Right cardiac atrium (tissue), 5 donors: ENCODE results near the gene TAF10. TPM values are rescaled to one million over a fixed set of nuclear protein-coding genes. Genes with fewer than 3 reads are reported as not detected.

Source experiments
- ATAC-seq, 2 donors: fragments of 200-7000 bp; cut with Tn5 transposase; one replicate each; pipeline versions ENCODE4 v1.8.0 to v1.9.1; 2020; ENCODE audit warnings: moderate library complexity in 2 of 2, mild to moderate bottlenecking in 1 of 2
- DNase-seq, 3 donors: peaks; one replicate each; pipeline ENCODE4 v3.0.0-alpha.2; 2020
- H3K27ac ChIP-seq: one replicate; pipeline ENCODE4 v1.5.1; 2013; ENCODE audit warnings: mild to moderate bottlenecking, low read length, control low read depth, moderate library complexity
- H3K27me3 ChIP-seq: one replicate; pipeline ENCODE4 v1.6.1; 2013; ENCODE audit not compliant: control insufficient read depth, insufficient read depth
- H3K4me1 ChIP-seq: one replicate; pipeline ENCODE4 v1.6.1; 2013; ENCODE audit warnings: low read length; ENCODE audit not compliant: control insufficient read depth, insufficient read depth
- H3K4me3 ChIP-seq: one replicate; pipeline ENCODE4 v1.5.1; 2013; ENCODE audit warnings: low read length, control low read depth
- H3K9me3 ChIP-seq: one replicate; pipeline ENCODE4 v1.6.1; 2013; ENCODE audit warnings: low read length; ENCODE audit not compliant: control insufficient read depth
- WGBS: extraction: QIAGEN DNeasy Blood & Tissue Kit; methylation state at CpG from one replicate; pipeline ENCODE4 v1.1.7; 2013; 5-methylcytosine and 5-hydroxymethylcytosine counted together
- intact Hi-C, 4 donors: fragments of 100-400 bp; cut with DNase I; formaldehyde crosslinking; loops; one replicate each; pipeline versions ENCODE4 v1.11.0 to v1.14.0; 2022 to 2023
- polyA plus RNA-seq: library from polyadenylated mRNA; stranded (reverse); fragments of 200-250 nt; gene quantifications from one replicate; pipeline ENCODE4 v1.2.3, GENCODE V29; 2013
- total RNA-seq, 4 donors: library from RNA; stranded (reverse); fragmentation: NEBNext Ultra II Directional; extraction: Animal tissue kit (Norgen Biotek cat#: 25700); gene quantifications; one replicate each; pipeline ENCODE4 v1.2.1, GENCODE V29; 2021
- donor health status: healthy with polysubstance abuse.
- donor health status: DM: no; HTN: yes; CAD: no.
- donor health status: DM: no; HTN: no; CAD: no.
- donor health status: DM: no; HTN: yes; CAD: no; lungs with severe emphysema.
- donor health status: DM: yes; HTN: yes; CAD: no.

TAF10 gene
- total and polyA plus RNA-seq, 5 donors = 96.9 to 115 (median 100) TPM

- peaks cover 5% of the 10 kb centered on the region for H3K4me1 ChIP-seq
- intact Hi-C loops = no loop called here
- WGBS = 89% methylated on average over 10 of the region's 10 CpGs
Measured at GRCh38 chr11:6563667-6564066, 48.3 kb downstream of the TAF10 start.

GRCh38 chr11:6563121-6563619, 48.8 kb downstream of the TAF10 start:
- ATAC-seq = no peak
- WGBS = 97% methylated on average over 4 of the region's 4 CpGs
- DNase-seq = no peak
- Histone ChIP-seq H3K4me1 (peaks cover 5% of the 10 kb centered on the region), H3K27ac (no peak overlapping the region), H3K4me3 (no peak overlapping the region), H3K9me3 (no peaks in the 10 kb centered on the region), H3K27me3 (no peaks in the 10 kb centered on the region)
- intact Hi-C loops = no loop called here

More at GRCh38 chr11:6563667-6564066, 48.3 kb downstream of the TAF10 start:
- no peaks in the 10 kb centered on the region for H3K9me3 ChIP-seq
- ATAC-seq (no peak), DNase-seq (no peak)
- no peaks in the 10 kb centered on the region for H3K27me3 ChIP-seq
- no peak overlapping the region for H3K4me3 ChIP-seq
- H3K27ac ChIP-seq = no peak overlapping the region

- intact Hi-C loops = no loop called here
- H3K4me1 ChIP-seq = peaks cover 9% of the 10 kb centered on the region
- ATAC-seq (no peak), DNase-seq (no peak)
- no peaks in the 10 kb centered on the region for H3K9me3 ChIP-seq
- WGBS = 96% methylated on average over 3 of the region's 3 CpGs
- no peak overlapping the region for H3K4me3 ChIP-seq
- H3K27me3 ChIP-seq = no peaks in the 10 kb centered on the region
- no peak overlapping the region for H3K27ac ChIP-seq
Measured at GRCh38 chr11:6561288-6561687, 50.7 kb downstream of the TAF10 start.

Other genes starting within 250 kb of the TAF10 start
- 10 to 100 TPM; 60.6 to 67.7 (median 65.0) TPM for gene SMPD1, start 221.7 kb downstream of the TAF10 start, total RNA-seq
- gene SMPD1, start 221.7 kb downstream of the TAF10 start, polyA plus RNA-seq = 57.9 TPM
- 10 to 100 TPM; 80.6 to 83.9 (median 82.4) TPM for gene APBB1, start 193.1 kb downstream of the TAF10 start, total RNA-seq
- 70.6 TPM for gene APBB1, start 193.1 kb downstream of the TAF10 start, polyA plus RNA-seq
- 1 to 10 TPM in 1 of 4 donors, under 1 TPM in 2, not detected in 1; 0.45 to 1.0 (median 0.68) TPM for gene HPX, start 171.2 kb downstream of the TAF10 start, total RNA-seq
- gene HPX, start 171.2 kb downstream of the TAF10 start, polyA plus RNA-seq = 0.27 TPM
- 10 to 100 TPM; 10.9 to 12.5 (median 12.2) TPM for gene TRIM3, start 138.3 kb downstream of the TAF10 start, total RNA-seq
- 9.4 TPM for gene TRIM3, start 138.3 kb downstream of the TAF10 start, polyA plus RNA-seq
- 10 to 100 TPM; 21.4 to 30.0 (median 23.8) TPM for gene ARFIP2, start 130.9 kb downstream of the TAF10 start, total RNA-seq
- 21.6 TPM for gene ARFIP2, start 130.9 kb downstream of the TAF10 start, polyA plus RNA-seq
- 10 to 100 TPM; 21.5 to 28.9 (median 26.0) TPM for gene TIMM10B, start 130.7 kb downstream of the TAF10 start, total RNA-seq
- 18.8 TPM for gene TIMM10B, start 130.7 kb downstream of the TAF10 start, polyA plus RNA-seq
- gene DNHD1, start 114.9 kb downstream of the TAF10 start, total RNA-seq = 10 to 100 TPM in 1 of 4 donors, 1 to 10 TPM in 3; 5.4 to 10.9 (median 7.0) TPM
- 5.8 TPM for gene DNHD1, start 114.9 kb downstream of the TAF10 start, polyA plus RNA-seq
- 10 to 100 TPM; 15.8 to 21.7 (median 18.7) TPM for gene RRP8, start 8.6 kb downstream of the TAF10 start, total RNA-seq
- 18.2 TPM for gene RRP8, start 8.6 kb downstream of the TAF10 start, polyA plus RNA-seq
- 100 to 1,000 TPM; 176 to 196 (median 192) TPM for gene ILK, start 8.4 kb downstream of the TAF10 start, total RNA-seq
- gene ILK, start 8.4 kb downstream of the TAF10 start, polyA plus RNA-seq = 180 TPM
- 10 to 100 TPM; 56.7 to 98.3 (median 78.2) TPM for gene TPP1, start 7.2 kb upstream of the TAF10 start, total RNA-seq
- 52.6 TPM for gene TPP1, start 7.2 kb upstream of the TAF10 start, polyA plus RNA-seq
- 10 to 100 TPM; 12.4 to 19.2 (median 14.9) TPM for gene DCHS1, start 43.6 kb upstream of the TAF10 start, total RNA-seq
- gene DCHS1, start 43.6 kb upstream of the TAF10 start, polyA plus RNA-seq = 6.4 TPM
- 10 to 100 TPM; 36.7 to 45.1 (median 41.9) TPM for gene MRPL17, start 71.1 kb upstream of the TAF10 start, total RNA-seq
- gene MRPL17, start 71.1 kb upstream of the TAF10 start, polyA plus RNA-seq = 44.7 TPM
- not detected for gene OR2AG2, start 159.8 kb upstream of the TAF10 start, total RNA-seq
- not detected for gene OR2AG2, start 159.8 kb upstream of the TAF10 start, polyA plus RNA-seq
- not detected for gene OR2AG1, start 170.8 kb upstream of the TAF10 start, total RNA-seq
- not detected for gene OR2AG1, start 170.8 kb upstream of the TAF10 start, polyA plus RNA-seq
- under 1 TPM in 2 of 4 donors, not detected in 2; 0.06 to 0.08 TPM for gene OR6A2, start 187.5 kb upstream of the TAF10 start, total RNA-seq
- not detected for gene OR6A2, start 187.5 kb upstream of the TAF10 start, polyA plus RNA-seq
- gene OR10A5, start 233.5 kb upstream of the TAF10 start, total RNA-seq = not detected
- not detected for gene OR10A5, start 233.5 kb upstream of the TAF10 start, polyA plus RNA-seq